Hepatocyte (in vitro differentiated cells): ENCODE results near the gene FAM78A.

Experiments
- CTCF ChIP-seq: fragments of 200-600 bp; sonication (generic); IDR thresholded peaks from 2 replicates; pipeline ENCODE4 v1.5.1; 2016; ENCODE audit warnings: antibody characterized with exemption, mild to moderate bottlenecking; ENCODE audit not compliant: poor library complexity
- EZH2 ChIP-seq: fragments of 200-600 bp; sonication (generic); IDR thresholded peaks from 2 replicates; pipeline ENCODE4 v1.6.1; 2016; ENCODE audit warnings: antibody characterized with exemption, mild to moderate bottlenecking, borderline replicate concordance

- TF ChIP-seq CTCF (no peak), EZH2 (no peak)
These were observed 30.2 kb upstream of the FAM78A start for GRCh38 chr9:131306397-131307004.
